Muscle of leg (tissue), 11 donors: ENCODE measurements around the gene C4BPB. TPM values are rescaled to one million over a fixed set of nuclear protein-coding genes. Genes with fewer than 3 reads are reported as not detected.

ENCODE experiments used
- DNase-seq: peaks from one replicate; pipeline ENCODE4 v3.0.0; 2013
- H3K27ac ChIP-seq: one replicate; pipeline ENCODE4 v1.5.1; 2013; ENCODE audit warnings: mild to moderate bottlenecking, low read length, control low read depth
- H3K27me3 ChIP-seq: one replicate; pipeline ENCODE4 v1.6.1; 2013; ENCODE audit warnings: low read length; ENCODE audit not compliant: control insufficient read depth, insufficient read depth
- H3K36me3 ChIP-seq: one replicate; pipeline ENCODE4 v1.6.1; 2013; ENCODE audit warnings: low read length; ENCODE audit not compliant: control insufficient read depth, insufficient read depth
- H3K4me1 ChIP-seq: one replicate; pipeline ENCODE4 v1.6.1; 2013; ENCODE audit warnings: low read length; ENCODE audit not compliant: control insufficient read depth, insufficient read depth
- H3K4me3 ChIP-seq: one replicate; pipeline ENCODE4 v1.5.1; 2013; ENCODE audit warnings: low read length, control low read depth
- H3K9me3 ChIP-seq: replicated peaks from 2 replicates; pipeline ENCODE4 v1.6.1; 2013; ENCODE audit warnings: low read depth, low read length; ENCODE audit not compliant: control insufficient read depth
- WGBS: methylation state at CpG from one replicate; pipeline ENCODE4 v1.1.5; 2013; ENCODE audit warnings: missing lambda C conversion rate; ENCODE audit not compliant: insufficient coverage; 5-methylcytosine and 5-hydroxymethylcytosine counted together
- polyA plus RNA-seq, 8 donors: library from polyadenylated mRNA; unstranded; fragments of 120-200 nt; gene quantifications; one replicate each; pipeline versions ENCODE4 v1.2.1 to v1.2.3, GENCODE V29; 2013; ENCODE audit warnings: inconsistent platforms in 1 of 8, low replicate concordance in 1 of 8; ENCODE audit not compliant: insufficient read length in 8 of 8, insufficient read depth in 1 of 8
- total RNA-seq: library from RNA; stranded (reverse); fragments of 120-200 nt; gene quantifications from one replicate; pipeline ENCODE4 v1.2.4, GENCODE V29; 2013

C4BPB gene
- total and polyA plus RNA-seq, 9 donors: 0.11 to 0.53 (median 0.32) TPM; not detected in 1

DNA sequence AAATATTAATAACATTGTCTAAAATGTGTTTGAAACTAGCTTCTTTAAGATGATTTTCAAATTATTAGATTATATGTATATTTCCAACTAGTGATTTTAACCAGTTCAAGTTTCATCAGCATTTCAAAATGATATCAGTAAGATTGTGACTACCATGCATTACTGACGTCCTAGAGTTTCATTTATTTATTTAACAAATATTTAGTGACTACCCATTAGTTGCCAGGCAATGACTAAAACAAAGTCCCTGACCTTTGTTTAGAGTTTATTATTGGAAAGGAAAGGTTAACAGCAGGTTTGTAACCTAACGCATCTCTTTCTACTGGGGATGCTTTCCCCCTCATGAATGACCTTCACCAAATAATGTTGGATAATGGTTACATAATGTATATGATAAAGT, 7.6 kb upstream of the C4BPB start:
- DNase-seq: no peak
- Histone ChIP-seq H3K4me3 (no peak overlapping the region), H3K4me1 (no peaks in the 10 kb centered on the region), H3K27ac (no peak overlapping the region), H3K36me3 (no peaks in the 10 kb centered on the region), H3K9me3 (no peaks in the 10 kb centered on the region), H3K27me3 (no peaks in the 10 kb centered on the region)
- no CpG with 5 or more reads among the region's 2 CpGs for WGBS

DNA sequence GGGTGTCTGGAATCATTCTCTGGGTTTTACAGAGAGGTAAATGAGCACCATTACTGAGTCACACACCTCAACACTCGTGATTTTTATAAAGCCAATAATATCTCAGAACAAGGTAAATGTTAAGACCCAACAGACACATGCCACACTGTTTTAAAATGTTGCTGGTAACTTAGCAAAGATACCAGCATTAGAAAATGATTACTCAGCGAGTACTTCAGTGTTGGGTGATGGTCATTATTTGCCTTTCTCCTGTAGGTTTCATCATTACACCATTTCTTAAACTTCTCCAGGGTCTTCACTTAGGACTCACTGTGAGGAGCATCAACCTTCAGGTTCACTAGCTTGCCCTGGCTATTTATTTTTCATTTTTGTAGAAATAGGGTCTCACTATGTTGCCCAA, 6.9 kb upstream of the C4BPB start:
- Histone ChIP-seq H3K36me3 (no peaks in the 10 kb centered on the region), H3K4me1 (no peaks in the 10 kb centered on the region), H3K4me3 (no peak overlapping the region), H3K9me3 (no peaks in the 10 kb centered on the region), H3K27ac (no peak overlapping the region), H3K27me3 (no peaks in the 10 kb centered on the region)
- WGBS: no CpG with 5 or more reads among the region's 2 CpGs
- no peak for DNase-seq

DNA sequence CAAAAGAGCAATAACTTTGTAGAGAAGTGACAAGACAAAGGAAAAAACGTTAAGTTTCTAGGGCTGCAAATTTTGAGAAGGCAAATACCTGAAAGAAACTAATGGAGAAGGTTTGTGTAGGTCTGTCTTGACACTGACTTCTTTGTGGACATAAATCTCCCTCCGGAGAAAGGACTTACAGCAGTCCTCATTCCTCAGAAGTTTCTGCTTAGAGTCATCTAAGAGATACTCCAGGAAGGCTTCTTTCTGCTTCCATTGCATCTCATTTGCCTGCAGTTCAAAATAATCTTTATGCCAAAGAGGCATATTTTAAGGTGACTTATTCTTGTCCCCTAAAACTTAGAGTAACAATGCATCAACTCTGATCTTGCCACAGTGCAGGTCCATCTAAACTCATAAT, 4.4 kb upstream of the C4BPB start:
- DNase-seq: no peak
- 40% methylated on average over 1 of the region's 2 CpGs for WGBS
- H3K4me3 ChIP-seq: no peak overlapping the region

DNA sequence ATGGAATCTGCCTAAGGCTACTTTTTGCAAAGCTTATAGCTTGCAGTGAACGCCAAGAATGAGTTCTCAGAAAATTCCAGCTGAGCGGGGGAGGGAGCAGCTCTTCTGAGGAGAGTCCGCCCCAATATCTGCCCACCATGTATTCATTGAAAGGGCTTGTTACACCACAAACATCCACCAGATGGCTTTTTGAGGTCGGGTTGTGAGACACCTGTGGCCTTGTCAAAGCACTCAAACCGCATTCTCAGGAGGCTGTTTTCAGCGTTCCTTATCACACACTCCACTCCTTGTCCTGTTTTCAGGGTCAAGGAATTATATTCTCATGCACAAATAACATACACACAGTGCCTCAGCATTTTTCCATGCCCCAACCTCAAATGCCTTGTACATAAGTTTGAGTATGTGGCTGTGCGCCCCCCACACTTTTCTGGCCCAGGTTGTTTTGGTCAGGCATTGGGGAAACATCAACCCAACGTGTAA, 3.9 kb upstream of the C4BPB start:
- Histone ChIP-seq H3K4me3 (no peak overlapping the region), H3K36me3 (no peaks in the 10 kb centered on the region), H3K27ac (no peak overlapping the region), H3K4me1 (peaks cover 4% of the 10 kb centered on the region), H3K9me3 (no peaks in the 10 kb centered on the region), H3K27me3 (no peaks in the 10 kb centered on the region)
- WGBS: 3% methylated on average over 5 of the region's 8 CpGs
- peak; percentile 76 for DNase-seq

More for the DNA sequence above, 4.4 kb upstream of the C4BPB start:
- H3K36me3 ChIP-seq: no peaks in the 10 kb centered on the region
- no peak overlapping the region for H3K27ac ChIP-seq
- no peaks in the 10 kb centered on the region for H3K27me3 ChIP-seq
- no peaks in the 10 kb centered on the region for H3K9me3 ChIP-seq
- peaks cover 4% of the 10 kb centered on the region for H3K4me1 ChIP-seq

GRCh38 chr1:207085887-207086286, 2.8 kb upstream of the C4BPB start:
- Histone ChIP-seq H3K4me1 (peaks cover 4% of the 10 kb centered on the region), H3K27me3 (no peaks in the 10 kb centered on the region), H3K36me3 (no peaks in the 10 kb centered on the region), H3K27ac (no peak overlapping the region), H3K4me3 (no peak overlapping the region), H3K9me3 (no peaks in the 10 kb centered on the region)
- no peak for DNase-seq
- WGBS: no CpG with 5 or more reads among the region's 3 CpGs

- no peak overlapping the region for H3K4me3 ChIP-seq
- no peak overlapping the region for H3K27ac ChIP-seq
- no peaks in the 10 kb centered on the region for H3K27me3 ChIP-seq
- H3K36me3 ChIP-seq: no peaks in the 10 kb centered on the region
- WGBS: no CpG with 5 or more reads among the region's 2 CpGs
- H3K9me3 ChIP-seq: no peaks in the 10 kb centered on the region
- no peak for DNase-seq
- peaks cover 4% of the 10 kb centered on the region for H3K4me1 ChIP-seq
Observed at GRCh38 chr1:207088161-207088560, 499 bp upstream of the C4BPB start.

- Histone ChIP-seq H3K9me3 (no peaks in the 10 kb centered on the region), H3K4me1 (peaks cover 4% of the 10 kb centered on the region), H3K4me3 (no peak overlapping the region), H3K36me3 (no peaks in the 10 kb centered on the region), H3K27ac (no peak overlapping the region), H3K27me3 (no peaks in the 10 kb centered on the region)
- DNase-seq: no peak
- 95% methylated on average over 14 of the region's 17 CpGs for WGBS
Observed at GRCh38 chr1:207089627-207090355, 1.1 kb downstream of the C4BPB start.

DNA sequence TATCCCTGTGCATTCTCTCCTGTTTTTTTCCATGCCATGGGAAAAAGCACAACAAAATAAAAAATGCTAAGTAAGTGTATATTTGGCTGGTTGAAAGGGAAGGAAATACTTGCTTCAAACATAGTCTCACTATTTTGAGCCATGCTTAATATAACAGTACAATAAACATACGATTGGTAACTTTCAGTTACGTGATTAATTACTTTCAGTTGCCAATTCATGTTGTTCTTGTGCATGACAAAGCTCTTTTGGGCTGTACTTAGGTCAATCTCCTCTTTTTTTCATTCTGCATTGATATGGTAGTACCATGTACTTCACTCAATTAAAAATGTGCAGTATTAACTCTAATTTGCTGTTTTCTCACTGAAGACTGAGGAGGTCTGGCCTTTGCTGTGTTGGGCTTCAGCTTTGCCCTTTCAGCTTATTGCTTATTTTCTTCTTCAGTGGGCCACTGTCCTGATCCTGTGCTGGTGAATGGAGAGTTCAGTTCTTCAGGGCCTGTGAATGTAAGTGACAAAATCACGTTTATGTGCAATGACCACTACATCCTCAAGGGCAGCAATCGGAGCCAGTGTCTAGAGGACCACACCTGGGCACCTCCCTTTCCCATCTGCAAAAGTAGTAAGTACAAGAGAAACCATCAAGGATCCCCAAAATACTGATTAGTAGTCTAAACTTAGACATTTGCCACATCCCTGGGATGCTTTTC, 2.7 kb downstream of the C4BPB start:
- no CpG with 5 or more reads among the region's 4 CpGs for WGBS

GRCh38 chr1:207093944-207094343, 5.3 kb downstream of the C4BPB start:
- peaks cover under 1% of the 10 kb centered on the region for H3K4me1 ChIP-seq
- H3K36me3 ChIP-seq: no peaks in the 10 kb centered on the region
- H3K27ac ChIP-seq: no peak overlapping the region
- no CpG with 5 or more reads among the region's 2 CpGs for WGBS
- DNase-seq: no peak
- H3K27me3 ChIP-seq: no peaks in the 10 kb centered on the region
- no peaks in the 10 kb centered on the region for H3K9me3 ChIP-seq
- H3K4me3 ChIP-seq: no peak overlapping the region

More for the DNA sequence above, 2.7 kb downstream of the C4BPB start:
- Histone ChIP-seq H3K27ac (no peak overlapping the region), H3K9me3 (no peaks in the 10 kb centered on the region), H3K4me1 (peaks cover 4% of the 10 kb centered on the region), H3K4me3 (no peak overlapping the region), H3K27me3 (no peaks in the 10 kb centered on the region), H3K36me3 (no peaks in the 10 kb centered on the region)
- DNase-seq: no peak

- Histone ChIP-seq H3K27me3 (no peaks in the 10 kb centered on the region), H3K27ac (no peak overlapping the region), H3K4me3 (no peak overlapping the region), H3K4me1 (no peaks in the 10 kb centered on the region), H3K9me3 (no peaks in the 10 kb centered on the region), H3K36me3 (no peaks in the 10 kb centered on the region)
- DNase-seq: no peak
- 100% methylated on average over 2 of the region's 3 CpGs for WGBS
Observed at GRCh38 chr1:207097871-207098324, 9.2 kb downstream of the C4BPB start.
